ENCODE data around the gene RYR2.
A peak's percentile ranks its signal among the peaks of the same experiment; 100 is the strongest.

Gene RYR2

DNA sequence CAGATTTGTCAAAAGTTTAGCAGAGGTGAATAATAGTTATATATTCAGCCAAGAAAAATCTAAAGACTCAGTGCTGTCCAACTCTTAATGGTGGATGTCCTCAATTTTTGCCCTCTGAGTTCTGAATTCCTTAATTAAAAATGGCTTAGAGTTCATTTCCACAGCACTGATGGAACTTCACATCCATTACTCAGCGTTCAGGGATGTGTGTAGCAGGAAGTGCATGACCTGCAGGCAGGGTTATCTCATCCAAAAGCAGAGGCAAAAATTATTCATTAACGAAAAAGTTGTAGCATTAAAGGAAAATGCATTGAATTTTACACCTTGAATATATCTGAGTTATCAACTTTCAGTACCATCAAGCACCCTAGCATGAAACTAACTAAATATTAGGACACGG is 752.1 kb downstream of the RYR2 start:
- in situ Hi-C loops (cut with MboI; ENCODE audit: low sequenced_read_pairs, unreplicated experiment): no loop called here
- DNase-seq (ENCODE audit: low spot score): no peak
- TF ChIP-seq, protein P1, sequence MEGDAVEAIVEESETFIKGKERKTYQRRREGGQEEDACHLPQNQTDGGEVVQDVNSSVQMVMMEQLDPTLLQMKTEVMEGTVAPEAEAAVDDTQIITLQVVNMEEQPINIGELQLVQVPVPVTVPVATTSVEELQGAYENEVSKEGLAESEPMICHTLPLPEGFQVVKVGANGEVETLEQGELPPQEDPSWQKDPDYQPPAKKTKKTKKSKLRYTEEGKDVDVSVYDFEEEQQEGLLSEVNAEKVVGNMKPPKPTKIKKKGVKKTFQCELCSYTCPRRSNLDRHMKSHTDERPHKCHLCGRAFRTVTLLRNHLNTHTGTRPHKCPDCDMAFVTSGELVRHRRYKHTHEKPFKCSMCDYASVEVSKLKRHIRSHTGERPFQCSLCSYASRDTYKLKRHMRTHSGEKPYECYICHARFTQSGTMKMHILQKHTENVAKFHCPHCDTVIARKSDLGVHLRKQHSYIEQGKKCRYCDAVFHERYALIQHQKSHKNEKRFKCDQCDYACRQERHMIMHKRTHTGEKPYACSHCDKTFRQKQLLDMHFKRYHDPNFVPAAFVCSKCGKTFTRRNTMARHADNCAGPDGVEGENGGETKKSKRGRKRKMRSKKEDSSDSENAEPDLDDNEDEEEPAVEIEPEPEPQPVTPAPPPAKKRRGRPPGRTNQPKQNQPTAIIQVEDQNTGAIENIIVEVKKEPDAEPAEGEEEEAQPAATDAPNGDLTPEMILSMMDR (IDR thresholded peaks at IDR 0.05; ENCODE audit: borderline replicate concordance, control extremely low read depth, extremely low read depth, insufficient read depth, missing control alignments): no peak

DNA sequence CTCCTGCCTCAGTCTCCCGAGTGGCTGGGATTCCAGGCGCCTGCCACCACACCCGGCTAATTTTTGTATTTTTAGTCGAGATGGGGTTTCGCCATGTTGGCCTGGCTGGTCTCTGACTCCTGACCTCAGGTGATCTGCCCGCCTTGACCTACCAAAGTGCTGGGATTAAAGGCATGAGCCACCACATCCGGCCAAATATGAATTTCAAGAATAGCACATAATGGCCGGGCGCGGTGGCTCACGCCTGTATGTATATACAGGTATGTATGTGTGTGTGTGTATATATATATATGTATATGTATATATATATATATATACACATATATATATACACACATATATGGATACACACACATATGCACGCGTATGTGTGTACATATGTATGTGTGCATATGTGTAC is 753.6 kb downstream of the RYR2 start:
- TF ChIP-seq, protein P1 (IDR thresholded peaks at IDR 0.05; ENCODE audit: borderline replicate concordance, control extremely low read depth, extremely low read depth, insufficient read depth, missing control alignments): no peak
- in situ Hi-C loops (cut with MboI; ENCODE audit: low sequenced_read_pairs, unreplicated experiment): no loop called here

DNA sequence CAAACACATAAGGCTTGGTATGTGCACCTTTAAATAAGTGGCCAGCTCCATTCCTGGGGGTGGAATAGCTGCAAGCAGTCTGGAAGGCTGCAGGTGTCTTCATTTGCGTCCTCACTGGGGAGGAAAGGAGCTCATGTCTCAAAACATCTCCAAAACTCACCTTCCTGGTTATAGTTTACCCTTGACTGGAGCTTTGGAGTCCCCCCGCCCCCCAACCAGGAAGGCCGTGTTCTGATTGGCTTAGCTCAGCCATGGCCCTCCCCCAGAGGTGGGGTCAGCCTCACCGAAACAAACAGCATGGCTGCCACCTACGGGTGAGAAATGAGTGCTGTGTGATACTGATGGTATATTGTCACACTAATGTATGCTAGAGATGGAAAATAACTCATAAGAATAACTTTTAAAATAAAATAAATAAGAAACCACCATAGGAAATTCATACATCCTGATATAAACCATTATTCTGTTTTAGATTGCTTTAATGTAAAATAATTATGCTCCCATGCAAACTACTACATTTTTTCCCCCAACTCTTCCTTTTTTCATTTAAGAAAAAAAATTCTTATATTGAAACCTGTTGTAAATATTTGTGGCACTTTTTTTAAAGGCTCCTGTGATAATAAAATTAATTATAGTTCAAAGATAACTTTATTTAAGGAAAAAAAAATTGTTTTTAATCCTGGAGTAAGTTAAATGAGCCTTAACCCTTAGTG is 757.9 kb downstream of the RYR2 start:
- in situ Hi-C loops (cut with MboI; ENCODE audit: low sequenced_read_pairs, unreplicated experiment): no loop called here
- DNase-seq (ENCODE audit: low spot score): peak; percentile 58
- TF ChIP-seq, protein P1 (IDR thresholded peaks at IDR 0.05; ENCODE audit: borderline replicate concordance, control extremely low read depth, extremely low read depth, insufficient read depth, missing control alignments): no peak

More for the DNA sequence above, 753.6 kb downstream of the RYR2 start:
- no peak for DNase-seq (ENCODE audit: low spot score)

DNA sequence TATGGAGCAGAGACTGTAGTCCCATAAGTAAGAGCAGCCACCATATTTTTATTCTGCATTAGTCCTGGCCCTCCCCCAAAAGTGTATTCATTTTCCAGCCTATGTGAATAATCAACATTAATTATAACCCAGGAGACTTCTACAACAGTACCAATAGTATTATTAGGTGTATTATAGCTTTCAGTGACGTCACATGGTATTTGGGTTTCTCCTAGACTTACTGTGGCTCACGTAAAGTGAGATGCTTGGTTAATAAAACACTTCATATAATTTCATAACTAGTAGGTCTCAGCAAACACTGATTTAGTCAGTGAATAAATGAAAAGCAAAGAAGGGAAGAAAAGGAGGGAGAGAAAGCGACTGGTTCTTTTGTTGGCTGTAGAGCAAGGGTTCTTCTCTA is 762.5 kb downstream of the RYR2 start:
- TF ChIP-seq, protein P1 (IDR thresholded peaks at IDR 0.05; ENCODE audit: borderline replicate concordance, control extremely low read depth, extremely low read depth, insufficient read depth, missing control alignments): no peak
- DNase-seq (ENCODE audit: low spot score): no peak
- in situ Hi-C loops (cut with MboI; ENCODE audit: low sequenced_read_pairs, unreplicated experiment): no loop called here

DNA sequence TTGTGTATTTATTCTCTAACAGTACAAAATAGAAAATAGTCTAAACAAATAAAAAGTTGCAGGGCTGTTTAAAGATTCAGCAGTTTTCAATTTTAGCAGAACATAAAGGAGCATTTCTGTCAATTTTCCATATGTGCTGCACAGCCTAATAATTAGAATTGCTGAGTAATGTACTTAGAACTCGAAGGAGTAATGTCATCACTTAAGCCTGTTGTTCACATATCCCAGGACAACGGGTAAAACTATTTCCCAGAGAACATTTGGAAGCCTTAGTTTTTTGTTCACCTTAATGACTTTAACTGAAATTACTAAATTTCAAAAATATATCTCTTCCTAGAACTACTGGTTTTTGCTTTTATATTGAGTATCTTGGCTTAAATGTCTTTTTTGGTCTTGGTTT is 767.1 kb downstream of the RYR2 start:
- in situ Hi-C loops (cut with MboI; ENCODE audit: low sequenced_read_pairs, unreplicated experiment): no loop called here
- DNase-seq (ENCODE audit: low spot score): no peak

DNA sequence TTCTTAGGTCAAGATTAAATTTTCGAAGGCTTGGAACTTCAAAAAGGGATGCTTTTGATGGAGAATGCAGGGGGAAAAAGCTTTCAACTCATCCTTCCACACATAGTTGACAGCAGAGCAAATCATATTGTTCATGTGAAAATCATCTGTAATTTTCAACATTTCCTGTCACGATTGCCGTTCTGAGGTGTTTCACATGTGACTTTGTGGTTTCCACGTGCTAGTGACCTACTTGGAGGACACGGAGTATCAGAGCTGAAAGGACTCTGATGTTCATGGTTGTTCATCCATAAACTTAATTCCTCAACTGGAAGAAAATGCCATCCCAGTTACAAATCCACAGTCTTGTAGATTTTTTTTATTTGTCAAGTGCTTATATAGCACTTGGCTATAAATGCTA is 769.6 kb downstream of the RYR2 start:
- TF ChIP-seq, protein P1 (IDR thresholded peaks at IDR 0.05; ENCODE audit: borderline replicate concordance, control extremely low read depth, extremely low read depth, insufficient read depth, missing control alignments): no peak
- in situ Hi-C loops (cut with MboI; ENCODE audit: low sequenced_read_pairs, unreplicated experiment): no loop called here
- no peak for DNase-seq (ENCODE audit: low spot score)

More for the DNA sequence above, 767.1 kb downstream of the RYR2 start:
- TF ChIP-seq, protein P1 (IDR thresholded peaks at IDR 0.05; ENCODE audit: borderline replicate concordance, control extremely low read depth, extremely low read depth, insufficient read depth, missing control alignments): no peak
